H1 (cell line): ENCODE measurements around the gene PRKCA. TPM values are rescaled to one million over a fixed set of nuclear protein-coding genes. Genes with fewer than 3 reads are reported as not detected.

Experiments used
- CTCF ChIA-PET: fragments of 300-600 bp; sonication (Branson Sonifier 250); formaldehyde crosslinking; loops from one replicate; lab custom pipeline; 2021; ENCODE audit not compliant: partially characterized antibody; lab: Charles Lee
- POLR2A ChIA-PET: fragments of 300-600 bp; sonication (Branson Sonifier 250); formaldehyde crosslinking; loops from one replicate; lab custom pipeline; 2021; ENCODE audit warnings: inconsistent platforms; ENCODE audit not compliant: partially characterized antibody; lab: Charles Lee
- DNase-seq, 2 experiments: peaks; one replicate each; pipeline versions ENCODE4 v3.0.0 to v3.0.0-alpha.2; 2010 to 2022; ENCODE audit warnings: low spot score in 2 of 2, low read depth in 1 of 2, mixed read lengths in 1 of 2
- FAIRE-seq: peaks from 2 replicates; lab custom pipeline; 2011; peaks lifted over from hg19 to GRCh38; lab: Jason Lieb, UNC
- H2AFZ ChIP-seq: 2 replicates; pipeline ENCODE4 v1.8.1; 2012; ENCODE audit warnings: low read length, inconsistent platforms
- H2AK5ac ChIP-seq: 2 replicates; pipeline ENCODE4 v1.6.1; 2013; ENCODE audit warnings: low read depth, low read length
- H2BK120ac ChIP-seq: replicated peaks from 2 replicates; pipeline ENCODE3; 2013; ENCODE audit warnings: low read depth, low read length, inconsistent platforms
- H2BK12ac ChIP-seq: 2 replicates; pipeline ENCODE4 v1.6.1; 2013; ENCODE audit warnings: low read depth, low read length
- H2BK15ac ChIP-seq: 2 replicates; pipeline ENCODE4 v1.6.1; 2013; ENCODE audit warnings: low read length
- H2BK20ac ChIP-seq: 2 replicates; pipeline ENCODE4 v1.6.1; 2013; ENCODE audit warnings: low read length
- H2BK5ac ChIP-seq: 2 replicates; pipeline ENCODE4 v1.6.1; 2013; ENCODE audit warnings: low read depth, low read length
- H3K14ac ChIP-seq: 2 replicates; pipeline ENCODE4 v1.6.1; 2013; ENCODE audit warnings: inconsistent platforms; ENCODE audit not compliant: insufficient read length
- H3K18ac ChIP-seq: 2 replicates; pipeline ENCODE4 v1.6.1; 2013; ENCODE audit warnings: low read length; ENCODE audit errors: extremely low read depth
- H3K23ac ChIP-seq: 2 replicates; pipeline ENCODE4 v1.6.1; 2013; ENCODE audit warnings: inconsistent platforms; ENCODE audit not compliant: insufficient read length
- H3K23me2 ChIP-seq: 2 replicates; pipeline ENCODE4 v1.6.1; 2013; ENCODE audit warnings: low read depth, low read length
- H3K27ac ChIP-seq: 2 replicates; pipeline ENCODE4 v1.6.1; 2011; ENCODE audit warnings: low read depth, low read length, inconsistent platforms
- H3K27me3 ChIP-seq, 4 experiments: replicated peaks in 1 of 4; 1 replicate in 1 of 4; 2 replicates in 3 of 4; pipeline versions ENCODE4 v1.6.1 to v1.8.1; 2011 to 2013; ENCODE audit warnings: low read length in 3 of 4, mild to moderate bottlenecking in 3 of 4, inconsistent platforms in 2 of 4, mixed read lengths in 2 of 4, moderate library complexity in 1 of 4; ENCODE audit not compliant: control insufficient read depth in 3 of 4, insufficient read depth in 3 of 4; ENCODE audit errors: extremely low read depth in 1 of 4
- H3K36me3 ChIP-seq, 4 experiments: 2 replicates each; pipeline versions ENCODE4 v1.6.1 to v1.8.1; 2011 to 2013; ENCODE audit warnings: mild to moderate bottlenecking in 4 of 4, low read length in 3 of 4, moderate library complexity in 2 of 4, control low read depth in 1 of 4, inconsistent platforms in 1 of 4; ENCODE audit not compliant: insufficient read depth in 4 of 4, control insufficient read depth in 2 of 4
- H3K4ac ChIP-seq: replicated peaks from 2 replicates; pipeline ENCODE3; 2013; ENCODE audit warnings: low read length, low read depth, mixed read lengths, inconsistent platforms; ENCODE audit not compliant: insufficient read length
- H3K4me1 ChIP-seq, 4 experiments: replicated peaks in 1 of 4; 1 replicate in 1 of 4; 2 replicates in 3 of 4; pipeline versions ENCODE4 v1.6.1 to v1.8.1; 2011 to 2013; ENCODE audit warnings: low read length in 3 of 4, inconsistent platforms in 2 of 4, mixed read lengths in 1 of 4; ENCODE audit not compliant: insufficient read depth in 4 of 4, control insufficient read depth in 3 of 4
- H3K4me2 ChIP-seq, 2 experiments: 2 replicates each; pipeline versions ENCODE4 v1.6.1 to v1.8.1; 2011 to 2013; ENCODE audit warnings: low read depth in 2 of 2, low read length in 2 of 2, control low read depth in 1 of 2, inconsistent platforms in 1 of 2, mild to moderate bottlenecking in 1 of 2; ENCODE audit not compliant: insufficient read depth in 1 of 2
- H3K4me3 ChIP-seq, 4 experiments: fragments of 200-600, 300-600 bp in 1 of 4; sonication (generic), shearing (Covaris generic), sonication (Bioruptor Twin) in 1 of 4; 2 replicates each; pipeline versions ENCODE4 v1.5.1 to v1.8.1; 2011 to 2016; ENCODE audit warnings: low read length in 4 of 4, low read depth in 3 of 4, control low read depth in 2 of 4, inconsistent platforms in 2 of 4, mild to moderate bottlenecking in 2 of 4, mixed read lengths in 1 of 4, moderate library complexity in 1 of 4; ENCODE audit not compliant: insufficient read depth in 2 of 4; ENCODE audit errors: extremely low read depth in 1 of 4
- H3K56ac ChIP-seq: replicated peaks from 2 replicates; pipeline ENCODE3; 2013; ENCODE audit warnings: low read depth, mild to moderate bottlenecking, mixed read lengths, low read length, inconsistent platforms; ENCODE audit not compliant: insufficient read length
- H3K79me1 ChIP-seq: 2 replicates; pipeline ENCODE4 v1.6.1; 2013; ENCODE audit warnings: low read depth, low read length, control low read depth
- H3K79me2 ChIP-seq, 2 experiments: 2 replicates each; pipeline versions ENCODE4 v1.6.1 to v1.8.1; 2012 to 2013; ENCODE audit warnings: low read length in 2 of 2, mild to moderate bottlenecking in 2 of 2, inconsistent platforms in 1 of 2; ENCODE audit not compliant: insufficient read depth in 2 of 2, control insufficient read depth in 1 of 2
- H3K9ac ChIP-seq, 4 experiments: replicated peaks in 1 of 4; 1 replicate in 1 of 4; 2 replicates in 3 of 4; pipeline versions ENCODE4 v1.6.1 to v1.8.1; 2011 to 2013; ENCODE audit warnings: low read depth in 3 of 4, low read length in 3 of 4, control low read depth in 2 of 4, mild to moderate bottlenecking in 2 of 4, moderate library complexity in 2 of 4, inconsistent platforms in 1 of 4; ENCODE audit errors: extremely low read depth in 1 of 4
- H3K9me3 ChIP-seq, 2 experiments: 2 replicates each; pipeline versions ENCODE4 v1.6.1 to v1.8.1; 2012 to 2013; ENCODE audit warnings: mild to moderate bottlenecking in 2 of 2, moderate library complexity in 2 of 2, control low read depth in 1 of 2, inconsistent platforms in 1 of 2, low read depth in 1 of 2, low read length in 1 of 2, mixed read lengths in 1 of 2; ENCODE audit not compliant: insufficient read depth in 2 of 2
- H4K20me1 ChIP-seq, 2 experiments: replicated peaks in 1 of 2; 2 replicates each; pipeline versions ENCODE3 to v1.8.1; 2011 to 2013; ENCODE audit warnings: inconsistent platforms in 2 of 2, low read length in 2 of 2, mild to moderate bottlenecking in 1 of 2; ENCODE audit not compliant: insufficient read depth in 2 of 2, control insufficient read depth in 1 of 2
- H4K5ac ChIP-seq: 2 replicates; pipeline ENCODE4 v1.6.1; 2013; ENCODE audit warnings: low read length, low read depth, mixed read lengths, inconsistent platforms; ENCODE audit not compliant: insufficient read length
- H4K8ac ChIP-seq: 2 replicates; pipeline ENCODE4 v1.8.0; 2013; ENCODE audit warnings: mild to moderate bottlenecking, moderate library complexity, low read length, inconsistent platforms; ENCODE audit not compliant: insufficient read depth; ENCODE audit errors: extremely low read depth
- H4K91ac ChIP-seq: replicated peaks from 2 replicates; pipeline ENCODE3; 2013; ENCODE audit warnings: low read length, mixed read lengths, inconsistent platforms; ENCODE audit not compliant: insufficient read length
- BCL11A ChIP-seq, 2 experiments: IDR thresholded peaks; one replicate each; pipeline ENCODE4 v1.6.1; 2011; ENCODE audit warnings: low read depth in 2 of 2, low read length in 2 of 2, mild to moderate bottlenecking in 2 of 2
- BRCA1 ChIP-seq: IDR thresholded peaks from 2 replicates; pipeline ENCODE4 v1.6.1; 2012; ENCODE audit warnings: low read depth, low read length, improper control_type of control experiment
- HDAC6 ChIP-seq: IDR thresholded peaks from one replicate; pipeline ENCODE4 v1.7.1; 2012; ENCODE audit warnings: low read depth, mild to moderate bottlenecking, inconsistent platforms, low read length, moderate library complexity
- JUN ChIP-seq: IDR thresholded peaks from 2 replicates; pipeline ENCODE4 v1.6.1; 2011; ENCODE audit warnings: low read depth, mild to moderate bottlenecking, improper control_type of control experiment, low read length
- JUND ChIP-seq: IDR thresholded peaks from 2 replicates; pipeline ENCODE4 v1.6.1; 2011; ENCODE audit warnings: mild to moderate bottlenecking, improper control_type of control experiment, low read length
- KDM4A ChIP-seq: IDR thresholded peaks from one replicate; pipeline ENCODE4 v1.7.1; 2012; ENCODE audit warnings: low read depth, mild to moderate bottlenecking, moderate library complexity, low read length, inconsistent platforms; ENCODE audit not compliant: severe bottlenecking
- KDM5A ChIP-seq: fragments of 200-600 bp; IDR thresholded peaks from 2 replicates; pipeline ENCODE4 v1.7.1; 2012; ENCODE audit warnings: mild to moderate bottlenecking, low read length, inconsistent platforms, mixed read lengths
- POLR2A ChIP-seq, 2 experiments: IDR thresholded peaks; 1 replicate in 1 of 2; 2 replicates in 1 of 2; pipeline ENCODE4 v1.6.1; 2011; ENCODE audit warnings: low read depth in 2 of 2, low read length in 2 of 2, mild to moderate bottlenecking in 2 of 2; ENCODE audit errors: control extremely low read depth in 1 of 2
- SIRT6 ChIP-seq: IDR thresholded peaks from one replicate; pipeline ENCODE4 v1.7.1; 2012; ENCODE audit warnings: low read length, inconsistent platforms
- SP4 ChIP-seq: IDR thresholded peaks from 2 replicates; pipeline ENCODE4 v1.6.1; 2012; ENCODE audit warnings: low read length, inconsistent platforms
- SUZ12 ChIP-seq: fragments of 200-600 bp; sonication (generic); IDR thresholded peaks from 2 replicates; pipeline ENCODE4 v1.6.1; 2012; ENCODE audit warnings: mild to moderate bottlenecking, inconsistent platforms, low read length, moderate library complexity, mixed read lengths
- TEAD4 ChIP-seq: IDR thresholded peaks from 2 replicates; pipeline ENCODE4 v1.6.1; 2012; ENCODE audit warnings: low read depth, low read length, inconsistent platforms, mixed read lengths
- WGBS, 2 experiments: shearing (Covaris generic) in 1 of 2; methylation state at CpG; one replicate each; pipeline versions ENCODE4 v1.1.6 to v1.1.7; 2013 to 2015; ENCODE audit warnings: low lambda C conversion rate in 2 of 2, mixed read lengths in 2 of 2, inconsistent platforms in 1 of 2, low coverage in 1 of 2, missing lambda C conversion rate in 1 of 2; ENCODE audit not compliant: insufficient replicate concordance in 2 of 2, insufficient coverage in 1 of 2, insufficient read length in 1 of 2; ENCODE audit errors: extremely low coverage in 1 of 2, missing lambda C conversion rate in 1 of 2; 5-methylcytosine and 5-hydroxymethylcytosine counted together
- polyA plus RNA-seq, 7 experiments: library from polyadenylated mRNA; depleted of rRNA in 3 of 7; stranded (reverse) in 5 of 7; unstranded in 2 of 7; fragments of >200 nt in 5 of 7; fragments of 200-250 nt in 2 of 7; gene quantifications; 1 replicate in 5 of 7; 2 replicates in 1 of 7; 4 replicates in 1 of 7; pipeline versions ENCODE4 v1.2.1 to v1.2.3, GENCODE V29; 2011 to 2013; ENCODE audit warnings: missing spikeins in 2 of 7, mixed read lengths in 2 of 7
- total RNA-seq: library from RNA; stranded (reverse); fragmentation: NEBNext Ultra II Directional; extraction: Animal tissue kit (Norgen Biotek cat#: 25700); gene quantifications from 2 replicates; pipeline ENCODE4 v1.2.1, GENCODE V29; 2021
- TF ChIP-seq, protein P1 (sequence below): IDR thresholded peaks from 2 replicates; pipeline ENCODE4 v1.6.1; 2012; ENCODE audit warnings: inconsistent platforms
- TF ChIP-seq, protein P2 (sequence below): IDR thresholded peaks from 2 replicates; pipeline ENCODE4 v1.6.1; 2012; ENCODE audit warnings: inconsistent platforms

The PRKCA gene
- total and polyA plus RNA-seq, 2 of the 8 experiments (the other 6 are each of a cell fraction or from before 2014, with no cell fraction given): 5.8 to 17.8 TPM

DNA sequence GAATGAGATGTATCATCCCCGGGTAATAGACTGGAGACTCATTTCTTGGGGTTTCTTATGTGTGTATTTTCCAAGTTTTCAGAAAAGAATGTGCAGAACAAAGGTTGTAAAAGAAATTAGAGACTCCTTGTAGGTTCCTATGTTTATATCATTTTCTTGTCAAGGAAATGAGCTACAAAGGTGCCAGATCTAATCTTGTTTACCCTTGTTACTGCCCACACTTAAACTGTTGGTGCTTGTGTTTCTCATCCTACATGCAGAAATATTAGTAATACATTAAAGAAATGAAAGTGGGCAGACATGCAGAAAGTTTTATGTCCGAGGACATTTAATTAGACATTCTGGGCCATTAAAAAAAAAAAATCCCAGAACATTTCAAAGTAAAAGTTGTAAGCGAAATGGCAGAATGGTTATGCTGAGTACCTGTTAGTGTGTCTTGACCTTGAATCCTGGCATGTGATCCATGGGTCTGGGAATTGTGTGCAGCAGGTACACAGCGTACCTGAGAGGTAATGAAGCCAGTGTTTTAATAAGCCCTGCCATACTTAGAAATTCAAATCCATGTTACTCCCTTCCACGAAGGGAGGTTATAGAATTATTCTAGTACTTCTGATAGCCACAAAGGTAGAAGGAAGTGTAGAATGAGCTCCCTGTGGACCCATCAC lies 469.9 kb downstream of the PRKCA start:
- no peaks in the 10 kb centered on the region for H3K79me2 ChIP-seq
- FAIRE-seq: no peak
- H3K36me3 ChIP-seq: no peaks in the 10 kb centered on the region; a peak in 1 of 8 replicates
- no peak overlapping the region for H2BK120ac ChIP-seq
- H3K27me3 ChIP-seq: no peaks in the 10 kb centered on the region
- H4K20me1 ChIP-seq: no peaks in the 10 kb centered on the region
- no peaks in the 10 kb centered on the region for H3K23me2 ChIP-seq
- no peak overlapping the region for H3K9ac ChIP-seq
- no peak overlapping the region for H3K27ac ChIP-seq
- H3K4me1 ChIP-seq: peaks cover 2 to 16% (median 14%) of the 10 kb centered on the region in 4 experiments
- H4K5ac ChIP-seq: no peak overlapping the region
- no peaks in the 10 kb centered on the region for H3K79me1 ChIP-seq
- H3K18ac ChIP-seq: no peak overlapping the region
- WGBS, 2 experiments: 92% methylated on average over 5 of the region's 5 CpGs; no CpG with 5 or more reads in 1 of the 2 experiments
- no peak overlapping the region for H2BK20ac ChIP-seq
- no peak overlapping the region for H3K4ac ChIP-seq
- H3K14ac ChIP-seq: no peak overlapping the region
- H2AK5ac ChIP-seq: no peak overlapping the region
- no peak overlapping the region for H2BK15ac ChIP-seq
- H3K23ac ChIP-seq: no peak overlapping the region
- no peak overlapping the region for H3K4me2 ChIP-seq
- H3K4me3 ChIP-seq: no peak overlapping the region
- no peak overlapping the region for H3K56ac ChIP-seq
- H2BK5ac ChIP-seq: no peak overlapping the region
- H2AFZ ChIP-seq: no peak overlapping the region
- no peak overlapping the region for H4K8ac ChIP-seq
- H4K91ac ChIP-seq: no peak overlapping the region
- no peaks in the 10 kb centered on the region for H3K9me3 ChIP-seq
- no peak overlapping the region for H2BK12ac ChIP-seq
- ChIA-PET CTCF (interaction anchor here (0.6 to 0.9 kb wide), 2 partner anchors 49 to 124 kb away, joined by 4 read pairs; no protein-coding TSS in a partner anchor), POLR2A (no interaction called here)
- no peak for DNase-seq
- no peak for TF ChIP-seq BCL11A (IDR thresholded peaks at IDR 0.05; ENCODE audit: low read depth in 2 of 2, low read length in 2 of 2)
- TF ChIP-seq KDM4A: no peak
- TF ChIP-seq SUZ12: no peak
- TF ChIP-seq SIRT6: no peak
- TF ChIP-seq, protein P1, sequence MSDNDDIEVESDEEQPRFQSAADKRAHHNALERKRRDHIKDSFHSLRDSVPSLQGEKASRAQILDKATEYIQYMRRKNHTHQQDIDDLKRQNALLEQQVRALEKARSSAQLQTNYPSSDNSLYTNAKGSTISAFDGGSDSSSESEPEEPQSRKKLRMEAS: no peak
- TF ChIP-seq JUN: no peak
- no peak for TF ChIP-seq KDM5A
- no peak for TF ChIP-seq SP4
- no peak for TF ChIP-seq BRCA1
- TF ChIP-seq HDAC6: no peak
- no peak for TF ChIP-seq POLR2A (IDR thresholded peaks at IDR 0.05; ENCODE audit: control extremely low read depth in 1 of 2, low read depth in 2 of 2, low read length in 2 of 2)
- TF ChIP-seq TEAD4: no peak
- TF ChIP-seq, protein P2, sequence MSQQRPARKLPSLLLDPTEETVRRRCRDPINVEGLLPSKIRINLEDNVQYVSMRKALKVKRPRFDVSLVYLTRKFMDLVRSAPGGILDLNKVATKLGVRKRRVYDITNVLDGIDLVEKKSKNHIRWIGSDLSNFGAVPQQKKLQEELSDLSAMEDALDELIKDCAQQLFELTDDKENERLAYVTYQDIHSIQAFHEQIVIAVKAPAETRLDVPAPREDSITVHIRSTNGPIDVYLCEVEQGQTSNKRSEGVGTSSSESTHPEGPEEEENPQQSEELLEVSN: no peak
- TF ChIP-seq JUND: no peak
